Smooth muscle cell of the brain vasculature (primary cell): ENCODE measurements around the gene NDST1.

Source experiments
- DNase-seq: peaks from one replicate; pipeline ENCODE4 v3.0.0-alpha.2; 2012; ENCODE audit warnings: low read depth, low spot score

Gene NDST1

DNA sequence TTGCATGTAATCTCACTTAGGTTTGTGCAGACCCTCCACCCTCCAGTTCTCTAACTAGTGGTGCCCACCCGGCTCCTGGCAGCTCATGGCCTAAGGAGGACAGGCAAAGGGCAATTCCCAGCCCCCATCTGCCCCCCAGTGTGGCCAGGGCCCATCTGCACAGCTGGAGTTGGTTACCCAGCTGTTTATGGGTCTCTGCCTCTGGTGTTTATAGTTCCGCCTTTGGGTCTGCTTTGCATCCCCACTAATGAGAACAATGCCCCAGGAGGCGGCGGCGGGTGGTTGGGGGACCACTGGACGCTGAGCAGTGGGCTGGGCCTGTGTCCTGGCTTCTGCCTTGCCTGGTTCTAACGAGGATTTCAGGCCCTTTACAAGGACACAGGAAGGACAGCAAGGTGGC lies 62.4 kb downstream of the NDST1 start:
- no peak for DNase-seq

DNA sequence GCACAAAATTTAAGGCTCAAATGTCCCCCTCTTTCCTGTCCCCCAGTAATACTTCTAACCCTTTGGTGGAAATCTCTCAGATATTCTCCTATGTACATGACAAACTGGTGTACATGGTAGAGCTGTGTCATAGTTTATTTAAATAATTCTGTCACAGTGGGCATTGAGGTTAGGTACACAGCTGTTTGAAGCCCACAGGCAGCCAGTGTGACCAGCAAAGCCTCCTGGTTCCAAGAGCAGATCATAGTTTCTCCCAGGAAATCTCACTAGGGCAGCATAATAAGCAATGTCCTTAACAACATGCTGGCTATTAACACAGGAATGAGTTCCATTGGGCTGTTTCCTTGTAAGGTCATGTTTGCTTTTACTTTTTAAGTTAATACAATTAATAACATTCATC lies 63.9 kb downstream of the NDST1 start:
- DNase-seq = no peak

DNA sequence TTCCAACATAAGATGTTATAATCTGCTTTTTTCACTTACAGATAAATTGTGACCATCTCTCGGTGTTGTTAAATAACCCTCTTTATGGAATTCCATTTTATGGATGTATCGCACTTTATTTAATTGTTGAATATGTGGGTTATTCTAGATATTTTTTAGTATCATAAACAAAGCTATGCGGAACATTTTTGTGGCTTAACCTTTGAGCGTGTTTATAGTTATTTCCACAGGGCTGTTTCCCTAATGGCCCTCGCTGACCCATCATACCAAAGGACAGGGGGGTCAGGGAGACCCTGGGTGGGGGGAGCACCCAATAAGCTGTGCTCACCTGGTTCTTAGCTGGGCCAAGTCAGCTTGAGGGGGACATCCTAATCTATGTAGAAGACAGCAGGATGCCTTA lies 65.3 kb downstream of the NDST1 start:
- DNase-seq = no peak

DNA sequence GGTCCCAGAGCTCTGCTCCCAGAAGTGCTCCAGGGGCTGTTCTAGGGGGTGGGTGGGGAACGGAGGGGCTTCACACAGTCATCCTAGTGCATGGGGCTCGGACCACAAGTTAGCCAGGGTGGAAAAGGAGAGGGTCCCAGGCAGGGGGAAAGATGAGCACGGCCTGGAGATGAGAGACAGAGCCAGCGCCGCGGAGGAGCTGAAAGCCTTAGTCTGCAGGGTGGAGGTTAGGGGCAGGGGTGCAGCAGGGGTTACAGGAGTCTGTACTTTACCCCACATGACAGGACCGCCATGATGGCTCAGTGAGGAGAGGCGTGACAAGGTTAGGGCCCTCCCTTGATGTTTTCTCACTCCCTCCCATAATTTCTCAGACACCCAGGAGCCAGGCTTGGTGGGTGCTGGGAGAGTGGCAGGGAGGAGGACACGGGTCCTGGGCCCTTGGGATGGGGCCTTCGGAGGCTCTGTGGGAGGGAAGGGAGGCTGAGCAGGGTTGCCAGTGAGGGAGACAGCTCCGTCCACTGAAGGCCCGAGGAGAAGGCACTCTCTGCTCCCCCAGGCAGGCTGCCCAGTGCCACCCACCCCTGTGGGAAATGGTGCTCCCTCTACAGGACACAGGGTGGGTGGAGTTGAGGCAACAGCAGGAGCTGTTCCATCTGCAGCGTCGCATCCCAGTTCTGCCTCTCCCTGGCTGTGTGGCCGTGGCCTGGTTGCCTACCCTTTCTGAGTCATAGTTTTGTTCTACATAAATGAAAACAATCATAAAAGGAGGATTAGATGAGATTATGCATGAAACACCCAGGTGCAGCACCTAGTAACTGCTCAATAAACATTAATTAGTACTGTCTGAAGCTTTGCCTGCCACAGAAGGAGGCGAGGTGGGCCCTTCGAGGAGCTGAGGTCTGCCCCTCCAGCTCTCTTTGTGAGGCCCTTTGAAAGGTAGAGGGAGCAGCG lies 66.2 kb downstream of the NDST1 start:
- DNase-seq = no peak

DNA sequence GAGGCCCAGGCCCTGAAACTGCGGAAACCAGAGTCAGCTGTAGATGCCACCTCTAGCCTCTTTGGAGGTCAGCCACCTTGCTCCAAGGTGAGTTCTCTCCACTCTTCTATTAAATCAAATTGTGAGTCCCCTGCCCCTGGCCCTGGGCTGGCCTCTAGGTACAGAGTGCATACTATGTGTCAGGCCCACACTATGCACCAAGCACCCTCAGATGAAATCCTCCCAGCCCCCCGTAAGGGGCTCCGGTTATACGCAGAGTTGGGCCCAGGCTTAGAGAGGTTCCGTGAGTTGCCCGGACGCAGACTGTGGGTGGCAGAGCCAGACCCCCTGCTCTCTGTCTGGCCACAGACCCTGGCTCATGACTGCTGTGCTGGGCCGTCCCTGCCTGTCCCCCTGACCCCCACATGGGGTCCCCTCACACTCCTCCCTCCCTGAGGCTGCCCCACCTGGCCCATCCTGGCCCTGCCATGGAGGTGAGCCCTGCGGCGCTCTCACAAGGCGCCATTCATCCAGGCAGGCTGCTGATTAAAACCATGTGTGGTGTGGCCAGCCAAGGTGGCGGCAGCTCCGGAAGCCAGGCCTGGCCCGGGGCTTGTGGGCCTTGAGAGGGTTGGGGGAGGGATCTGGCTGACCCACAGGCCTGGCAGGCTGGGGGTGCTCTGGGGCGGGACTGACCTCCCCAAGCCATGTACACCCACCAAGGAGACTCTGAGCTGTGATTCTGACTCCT lies 67.1 kb downstream of the NDST1 start:
- no peak for DNase-seq

DNA sequence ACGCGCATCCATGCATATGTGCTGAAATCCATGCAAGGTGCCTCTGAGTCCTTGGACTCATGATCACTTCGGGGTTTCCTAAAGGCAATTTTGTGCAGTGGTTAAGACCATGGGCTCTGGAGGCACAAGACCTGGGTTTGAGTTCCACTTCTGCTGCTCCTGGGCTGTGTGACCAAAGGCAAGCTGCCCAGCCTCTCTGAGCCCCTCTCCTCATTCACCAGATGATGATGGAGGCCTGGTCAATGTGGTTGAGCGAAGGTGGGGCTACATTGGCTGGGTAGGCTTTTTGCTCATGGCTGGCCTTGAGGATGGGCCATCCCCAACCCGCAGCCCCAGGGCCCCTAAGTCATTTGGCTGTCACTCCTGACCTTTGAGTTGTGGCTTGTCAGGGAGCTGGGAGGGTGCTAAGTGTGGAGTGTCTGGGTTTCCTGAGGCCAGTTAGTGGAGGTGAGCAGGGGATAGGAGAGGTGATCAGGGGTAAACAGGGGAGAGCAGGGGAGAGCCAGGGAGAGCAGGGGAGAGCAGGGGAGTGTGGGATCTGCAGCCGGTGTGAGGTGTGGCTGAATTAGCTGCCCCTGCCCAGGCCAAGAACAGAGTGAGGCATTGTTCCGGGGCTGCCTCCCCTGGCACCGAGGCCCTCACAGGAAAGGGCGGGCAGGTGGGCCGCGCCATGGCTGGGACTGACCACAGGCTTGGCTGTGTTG lies 68.0 kb downstream of the NDST1 start:
- DNase-seq = no peak

DNA sequence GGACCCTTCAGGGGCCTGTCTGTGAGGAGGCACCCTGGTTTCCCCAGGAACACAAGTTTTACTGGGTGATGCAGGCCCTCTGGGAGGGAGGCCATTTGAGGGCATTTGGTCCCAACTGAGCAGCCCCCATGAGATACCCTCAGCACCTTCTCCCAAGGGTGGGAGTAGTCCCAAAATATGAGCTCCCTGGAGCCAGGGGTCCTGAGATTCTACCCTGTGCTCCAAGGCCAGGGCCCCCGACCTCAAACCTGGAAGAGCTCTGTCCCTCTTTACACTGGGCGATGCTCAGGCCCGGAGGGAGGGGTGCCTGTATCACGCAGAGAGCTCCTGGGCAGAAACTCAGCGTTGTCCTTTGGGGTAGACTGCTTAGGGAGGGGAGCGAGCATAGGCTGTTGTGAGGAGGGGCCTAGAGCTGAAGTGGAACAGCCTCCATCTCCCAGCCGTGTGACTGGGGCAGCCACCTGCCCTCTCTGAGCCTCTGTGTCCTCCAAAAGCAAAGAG lies 68.6 kb downstream of the NDST1 start:
- DNase-seq = no peak

DNA sequence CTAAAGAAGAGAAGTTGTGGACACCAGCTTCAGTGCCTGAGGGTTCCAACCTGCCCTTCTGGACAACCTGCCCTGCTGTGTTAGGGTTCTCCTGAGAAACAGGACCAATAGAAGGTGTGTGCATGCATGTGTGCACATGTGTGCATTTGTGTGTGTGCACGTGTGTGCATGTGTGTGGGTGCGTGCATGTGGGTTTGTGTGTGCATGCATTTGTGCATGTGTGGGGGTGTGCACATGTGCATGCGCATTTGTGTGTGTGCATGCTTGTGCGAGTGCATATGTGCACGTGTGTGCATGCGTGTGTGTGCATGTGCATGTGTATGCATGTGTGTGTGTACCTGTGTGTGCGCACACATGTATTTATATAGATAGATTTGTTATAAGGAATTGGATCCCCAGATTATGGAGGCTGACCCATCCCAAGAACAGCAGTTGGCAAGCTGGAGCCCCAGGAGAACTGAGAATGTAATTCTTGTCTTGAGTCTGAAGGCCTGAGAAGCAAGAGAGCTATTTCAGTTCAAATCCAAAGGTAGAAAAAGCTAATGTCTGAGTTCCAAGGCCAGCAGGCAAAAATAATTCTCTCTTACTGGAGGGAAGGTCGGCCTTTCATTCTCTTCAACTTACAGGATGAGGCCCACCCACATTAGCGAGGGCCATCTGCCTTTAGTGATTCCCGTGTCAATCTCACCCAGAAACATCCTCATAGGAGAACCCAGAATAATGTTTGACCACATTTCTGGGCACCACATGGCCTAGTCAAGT lies 69.6 kb downstream of the NDST1 start:
- no peak for DNase-seq

DNA sequence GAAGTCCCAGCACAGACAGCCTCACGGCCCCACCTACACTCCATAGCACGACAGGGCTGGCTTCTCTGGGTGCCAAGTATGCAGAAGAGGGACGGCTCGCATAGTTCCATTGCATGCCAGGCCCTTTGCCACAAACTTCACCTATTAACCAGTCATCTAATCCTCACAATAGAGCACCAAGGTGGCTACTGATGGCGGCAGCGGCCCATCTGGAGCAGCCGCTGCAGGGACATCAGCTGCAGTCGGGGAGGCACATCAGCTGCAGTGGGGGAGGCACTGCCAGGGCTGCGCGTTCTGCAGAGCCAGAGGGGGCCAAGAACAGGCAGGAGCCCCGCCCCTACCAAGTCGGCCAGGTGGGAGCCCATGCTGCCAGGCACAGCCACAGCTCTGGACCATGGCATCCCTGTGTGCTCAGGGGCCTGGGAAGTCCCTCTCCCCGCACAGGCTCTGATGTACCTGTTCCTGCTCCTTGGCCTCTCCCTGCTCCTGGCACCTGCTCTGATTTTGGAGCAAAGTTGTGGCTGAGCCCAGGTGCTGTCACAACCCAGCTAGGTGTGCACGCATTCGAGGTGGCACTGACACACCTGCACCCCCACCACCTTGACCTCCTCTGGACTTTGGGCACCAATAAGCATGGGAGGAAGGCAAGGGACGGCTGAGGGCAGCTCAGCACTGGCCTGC lies 71.0 kb downstream of the NDST1 start:
- DNase-seq = no peak

DNA sequence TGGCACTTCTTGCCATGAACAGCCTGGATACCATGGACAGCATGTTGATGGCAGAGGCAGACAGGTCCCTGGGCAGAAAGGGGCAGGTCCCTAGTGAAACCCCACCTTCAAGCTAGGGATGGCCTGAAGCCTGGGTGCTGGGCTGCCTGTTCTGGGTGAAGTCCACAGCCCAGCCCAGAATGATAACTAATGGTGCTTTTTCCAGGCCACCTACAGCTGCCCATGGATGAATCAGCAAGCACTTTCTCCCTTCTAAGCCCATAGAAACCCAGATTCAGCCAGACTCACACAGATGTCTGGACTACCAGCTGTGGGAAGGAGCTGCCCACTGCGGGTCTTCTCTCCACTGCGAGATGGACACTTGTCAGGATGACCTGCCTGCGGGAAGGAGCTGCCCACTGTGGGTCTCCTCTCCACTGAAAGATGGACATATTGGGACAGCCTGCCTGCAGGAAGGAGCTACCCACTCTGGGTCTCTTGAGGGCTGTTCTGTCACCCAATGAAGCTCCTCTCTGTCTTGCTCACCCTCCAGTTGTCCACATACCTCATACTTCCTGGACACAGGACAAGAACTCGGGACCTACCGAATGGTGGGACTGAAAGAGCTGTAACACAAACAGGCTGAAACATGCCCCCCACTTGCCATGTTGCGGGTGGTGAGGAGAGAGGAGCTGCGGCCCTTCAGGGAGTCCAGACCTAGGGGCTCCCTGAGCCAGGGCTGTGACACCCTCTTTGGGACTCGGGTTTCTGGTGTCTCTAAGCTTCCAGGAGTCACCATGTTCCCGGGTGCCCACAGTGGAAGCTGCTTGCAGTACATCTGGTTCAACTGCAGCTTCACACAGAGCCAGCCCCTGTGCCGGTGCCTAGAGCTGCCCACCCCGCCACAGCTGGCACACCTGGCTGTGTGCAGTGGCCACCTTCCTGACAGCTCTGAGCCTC lies 71.8 kb downstream of the NDST1 start:
- DNase-seq = no peak

DNA sequence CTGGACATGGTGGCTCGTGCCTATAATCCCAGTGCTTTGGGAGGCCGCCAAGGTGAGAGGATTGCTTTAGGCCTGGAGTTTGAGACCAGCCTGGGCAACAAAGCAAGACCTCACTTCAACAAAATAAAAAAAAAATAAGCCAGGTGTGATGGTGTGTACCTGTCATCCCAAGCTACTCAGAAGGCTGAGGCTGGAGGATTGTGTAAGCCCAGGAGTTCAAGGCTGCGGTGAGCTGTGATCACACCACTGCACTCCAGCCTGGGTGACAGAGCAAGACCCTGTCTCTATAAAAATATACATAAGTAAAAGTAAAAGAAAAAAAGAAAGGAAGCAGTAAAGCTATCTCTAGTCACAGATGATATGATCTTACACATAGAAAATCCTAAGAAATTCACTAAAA lies 73.0 kb downstream of the NDST1 start:
- no peak for DNase-seq

DNA sequence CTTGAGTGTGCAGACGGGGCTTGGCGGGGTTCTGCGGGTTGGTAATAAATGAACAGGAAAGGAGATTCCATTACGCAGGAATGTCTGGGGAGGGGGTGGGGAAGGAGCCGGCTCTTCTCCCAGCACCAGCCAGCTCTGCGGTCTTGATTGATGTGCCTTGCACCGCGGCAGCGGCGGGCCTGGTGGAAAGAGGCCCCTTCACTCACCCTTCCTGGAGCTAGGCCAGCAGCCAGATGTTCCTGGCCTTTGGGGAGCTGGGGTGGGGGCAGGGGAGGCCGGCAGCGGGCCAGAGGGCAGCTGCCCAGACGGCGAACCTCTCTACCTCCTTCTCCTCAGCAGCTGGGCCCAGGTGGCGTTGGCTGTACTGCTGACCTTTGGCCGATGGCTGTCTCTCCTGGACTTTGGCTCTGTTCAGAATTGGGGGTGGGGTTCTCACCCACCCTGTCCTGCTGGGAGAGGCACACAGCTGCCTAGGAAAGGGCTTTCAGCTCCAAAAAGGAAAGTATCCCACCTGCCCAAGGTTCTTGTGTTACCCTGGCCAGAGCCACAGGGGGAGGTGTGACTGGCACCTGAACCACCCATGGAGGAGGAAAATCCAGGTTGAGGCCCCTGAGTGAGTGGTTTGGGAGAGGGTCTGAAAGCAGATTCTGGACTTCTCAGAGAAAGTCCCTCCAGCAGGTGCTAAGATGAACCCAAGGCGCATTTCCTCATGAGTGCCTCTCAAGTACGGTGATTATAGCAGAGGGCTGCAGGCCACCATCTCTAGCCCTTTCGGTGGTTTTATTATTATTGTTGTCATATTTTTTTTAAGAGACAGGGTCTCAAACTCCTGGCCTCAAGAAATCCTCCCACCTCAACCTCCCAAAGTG lies 74.5 kb downstream of the NDST1 start:
- DNase-seq = no peak

DNA sequence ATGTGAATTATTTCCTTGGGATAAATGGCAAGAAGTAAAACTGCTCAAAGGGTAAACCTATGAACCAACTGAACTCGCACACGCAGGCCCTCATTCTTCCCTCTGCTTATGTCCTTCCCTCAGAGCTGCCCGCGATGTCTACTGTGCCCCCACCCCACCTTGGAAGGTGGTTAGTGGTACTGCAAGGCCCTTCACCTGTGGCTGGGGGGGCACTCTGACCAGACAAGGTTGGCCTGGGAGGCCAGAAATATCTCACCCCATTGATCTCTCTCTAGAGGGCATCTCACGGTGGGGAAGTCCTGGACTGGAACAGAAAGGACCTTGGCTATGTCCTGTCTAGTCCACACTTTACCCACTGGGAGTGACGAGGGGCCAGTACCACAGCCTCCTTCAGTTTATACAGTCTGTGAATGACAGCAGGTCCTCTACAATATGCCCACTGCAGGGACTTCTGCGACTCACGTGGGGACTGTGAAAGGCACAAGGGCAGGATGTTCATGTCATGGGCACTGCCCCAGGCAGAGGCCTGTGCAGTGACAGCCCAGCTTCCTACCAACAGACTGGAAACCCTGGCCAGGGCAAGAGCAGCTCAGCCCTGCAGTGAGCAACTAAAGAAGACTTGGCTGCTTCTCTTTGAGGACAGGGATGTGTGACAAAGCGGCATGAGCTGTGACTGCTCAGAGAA lies 75.8 kb downstream of the NDST1 start:
- DNase-seq = no peak

DNA sequence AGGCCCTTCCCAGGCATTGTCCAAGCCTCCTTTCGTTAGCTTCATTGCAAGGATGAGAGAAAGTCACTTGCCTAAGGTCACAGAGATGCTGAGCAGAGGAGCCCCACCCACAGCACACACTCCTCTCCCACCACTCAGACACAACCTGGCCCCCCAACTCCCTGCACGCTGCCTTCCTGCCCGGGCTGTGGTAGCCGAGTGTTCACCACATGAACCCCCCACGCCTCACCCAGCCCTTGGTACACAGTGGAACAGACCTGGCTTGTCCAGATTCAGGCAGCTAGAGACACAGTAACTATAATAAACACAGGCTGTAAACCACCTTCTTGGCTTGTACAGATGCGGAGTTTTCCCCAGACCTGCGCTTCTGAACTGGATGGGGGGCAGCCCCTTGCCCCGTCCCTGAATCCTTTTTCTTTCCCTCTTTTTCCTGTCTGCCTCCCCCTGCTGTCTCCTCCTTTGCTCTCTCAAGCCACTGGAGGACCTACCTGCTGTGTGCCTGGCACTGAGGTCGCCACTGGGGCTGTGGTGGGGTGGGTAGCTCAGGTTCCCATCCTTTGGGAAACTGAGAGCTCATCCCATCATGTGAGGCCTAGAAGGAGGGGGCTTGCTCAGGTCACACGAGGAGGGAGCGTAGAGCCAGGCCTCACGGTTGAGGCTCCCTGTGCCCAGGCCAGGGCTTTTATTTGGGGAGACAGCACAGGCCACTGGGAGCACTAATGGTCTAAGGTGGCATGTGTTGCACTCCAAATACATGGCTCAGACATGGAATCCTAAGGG lies 76.8 kb downstream of the NDST1 start:
- DNase-seq = no peak

DNA sequence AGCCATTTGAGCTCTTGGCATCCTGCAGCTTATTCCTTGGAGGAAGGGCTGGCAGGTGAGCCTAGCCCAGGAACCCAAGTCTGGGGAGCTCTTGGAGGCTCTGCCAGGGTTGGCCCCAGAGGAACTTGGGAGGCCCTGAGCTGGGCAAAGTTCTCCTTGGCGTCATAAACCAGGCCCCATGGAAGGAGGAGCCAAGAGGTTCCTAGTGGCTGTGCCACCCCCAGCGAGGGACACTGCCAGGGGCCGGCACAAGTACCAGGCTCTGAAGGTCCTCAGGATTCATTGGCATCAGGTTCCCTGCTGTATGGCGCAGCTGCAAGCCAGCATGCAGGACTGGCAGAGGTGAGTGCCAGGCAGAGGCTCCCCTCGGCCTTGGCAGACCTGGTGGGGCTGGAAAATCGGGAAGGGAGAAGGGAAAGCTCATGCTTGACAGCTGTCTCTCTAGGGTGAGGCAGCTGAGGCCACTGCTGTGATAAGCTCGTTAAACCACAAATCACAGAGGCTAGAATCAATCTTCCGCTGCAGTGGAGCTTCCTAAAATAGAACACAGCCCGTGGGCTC lies 77.9 kb downstream of the NDST1 start:
- DNase-seq = no peak

DNA sequence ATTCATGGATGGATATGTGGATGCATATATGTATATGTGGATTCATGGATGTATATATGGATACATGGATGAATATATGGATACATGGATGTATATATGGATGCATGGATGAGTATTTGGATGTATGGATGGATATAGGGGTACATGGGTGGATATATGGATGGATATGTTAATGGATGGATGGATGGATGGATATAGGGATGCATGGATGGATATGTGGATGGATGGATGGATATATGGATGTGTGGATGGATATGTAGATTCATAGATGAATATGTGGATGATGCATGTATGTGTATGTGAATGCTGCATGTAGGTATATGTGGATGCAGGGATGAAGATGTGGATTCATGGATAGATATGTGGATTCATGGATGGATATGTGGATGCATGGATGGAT lies 79.1 kb downstream of the NDST1 start:
- DNase-seq = no peak
